ENCODE measurements around the gene SPSB2.

SPSB2 gene

GRCh38 chr12:6861391-6861790 is 11.7 kb downstream of the SPSB2 start:
- TF ChIP-seq, protein P1, sequence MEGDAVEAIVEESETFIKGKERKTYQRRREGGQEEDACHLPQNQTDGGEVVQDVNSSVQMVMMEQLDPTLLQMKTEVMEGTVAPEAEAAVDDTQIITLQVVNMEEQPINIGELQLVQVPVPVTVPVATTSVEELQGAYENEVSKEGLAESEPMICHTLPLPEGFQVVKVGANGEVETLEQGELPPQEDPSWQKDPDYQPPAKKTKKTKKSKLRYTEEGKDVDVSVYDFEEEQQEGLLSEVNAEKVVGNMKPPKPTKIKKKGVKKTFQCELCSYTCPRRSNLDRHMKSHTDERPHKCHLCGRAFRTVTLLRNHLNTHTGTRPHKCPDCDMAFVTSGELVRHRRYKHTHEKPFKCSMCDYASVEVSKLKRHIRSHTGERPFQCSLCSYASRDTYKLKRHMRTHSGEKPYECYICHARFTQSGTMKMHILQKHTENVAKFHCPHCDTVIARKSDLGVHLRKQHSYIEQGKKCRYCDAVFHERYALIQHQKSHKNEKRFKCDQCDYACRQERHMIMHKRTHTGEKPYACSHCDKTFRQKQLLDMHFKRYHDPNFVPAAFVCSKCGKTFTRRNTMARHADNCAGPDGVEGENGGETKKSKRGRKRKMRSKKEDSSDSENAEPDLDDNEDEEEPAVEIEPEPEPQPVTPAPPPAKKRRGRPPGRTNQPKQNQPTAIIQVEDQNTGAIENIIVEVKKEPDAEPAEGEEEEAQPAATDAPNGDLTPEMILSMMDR (IDR thresholded peaks at IDR 0.05; ENCODE audit: extremely low read depth, insufficient read depth, missing control alignments) = no peak
- no peak for DNase-seq (ENCODE audit: low spot score)
- in situ Hi-C loops (cut with MboI; ENCODE audit: low pct_unique_long_range_greater_than_20kb, low sequenced_read_pairs, unreplicated experiment) = no loop called here

- TF ChIP-seq, protein P1 (IDR thresholded peaks at IDR 0.05; ENCODE audit: extremely low read depth, insufficient read depth, missing control alignments) = no peak
- in situ Hi-C loops (cut with MboI; ENCODE audit: low pct_unique_long_range_greater_than_20kb, low sequenced_read_pairs, unreplicated experiment) = no loop called here
- DNase-seq (ENCODE audit: low spot score) = no peak
Measured at GRCh38 chr12:6860942-6861341, 12.2 kb downstream of the SPSB2 start.

GRCh38 chr12:6860116-6860515 is 13.0 kb downstream of the SPSB2 start:
- TF ChIP-seq, protein P1 (IDR thresholded peaks at IDR 0.05; ENCODE audit: extremely low read depth, insufficient read depth, missing control alignments) = no peak
- in situ Hi-C loops (cut with MboI; ENCODE audit: low pct_unique_long_range_greater_than_20kb, low sequenced_read_pairs, unreplicated experiment) = no loop called here
- no peak for DNase-seq (ENCODE audit: low spot score)

GRCh38 chr12:6858799-6859198 is 14.3 kb downstream of the SPSB2 start:
- in situ Hi-C loops (cut with MboI; ENCODE audit: low pct_unique_long_range_greater_than_20kb, low sequenced_read_pairs, unreplicated experiment) = no loop called here
- no peak for DNase-seq (ENCODE audit: low spot score)
- TF ChIP-seq, protein P1 (IDR thresholded peaks at IDR 0.05; ENCODE audit: extremely low read depth, insufficient read depth, missing control alignments) = no peak

DNA sequence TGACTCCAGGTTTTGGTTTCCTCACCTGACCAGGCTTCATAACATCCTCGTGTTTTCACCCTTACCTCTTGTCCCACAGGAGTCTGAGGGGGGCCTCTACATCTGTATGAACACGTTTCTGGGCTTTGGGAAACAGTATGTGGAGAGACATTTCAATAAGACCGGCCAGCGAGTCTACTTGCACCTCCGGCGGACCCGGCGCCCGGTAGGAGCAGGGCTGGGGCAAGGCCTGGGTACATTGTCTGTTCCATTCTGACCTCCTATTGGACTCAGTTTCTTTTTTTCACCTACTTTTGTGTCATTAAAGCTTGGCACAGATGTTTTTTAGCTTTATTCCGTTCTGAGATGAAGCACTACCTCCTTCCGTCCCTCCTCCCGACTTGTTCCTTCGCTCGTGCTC is 17.8 kb downstream of the SPSB2 start:
- TF ChIP-seq, protein P1 (IDR thresholded peaks at IDR 0.05; ENCODE audit: extremely low read depth, insufficient read depth, missing control alignments) = no peak
- in situ Hi-C loops (cut with MboI; ENCODE audit: low pct_unique_long_range_greater_than_20kb, low sequenced_read_pairs, unreplicated experiment) = no loop called here
- no peak for DNase-seq (ENCODE audit: low spot score)

DNA sequence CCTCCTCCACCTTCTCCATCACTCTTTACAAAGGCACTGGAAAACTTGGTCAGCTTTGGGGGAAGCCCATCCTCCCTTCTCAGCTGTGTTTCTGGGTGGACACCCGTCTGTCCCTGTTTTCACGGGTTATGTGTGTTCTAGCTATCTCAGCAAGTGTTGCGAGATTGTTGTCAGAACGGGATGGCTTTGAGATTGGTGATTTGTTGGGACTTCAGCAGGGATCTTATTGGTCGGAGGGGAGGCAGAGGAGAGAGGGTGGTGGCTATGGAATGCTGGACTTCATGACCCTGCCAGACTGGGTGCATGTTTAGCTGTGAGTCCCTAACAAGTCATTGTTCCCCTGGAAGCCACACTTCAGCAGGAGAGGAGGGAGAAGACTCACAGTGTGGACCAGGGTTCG is 19.1 kb downstream of the SPSB2 start:
- DNase-seq (ENCODE audit: low spot score) = no peak
- TF ChIP-seq, protein P1 (IDR thresholded peaks at IDR 0.05; ENCODE audit: extremely low read depth, insufficient read depth, missing control alignments) = no peak
- in situ Hi-C loops (cut with MboI; ENCODE audit: low pct_unique_long_range_greater_than_20kb, low sequenced_read_pairs, unreplicated experiment) = no loop called here

GRCh38 chr12:6853626-6854025 is 19.5 kb downstream of the SPSB2 start:
- in situ Hi-C loops (cut with MboI; ENCODE audit: low pct_unique_long_range_greater_than_20kb, low sequenced_read_pairs, unreplicated experiment) = no loop called here
- DNase-seq (ENCODE audit: low spot score) = no peak
- TF ChIP-seq, protein P1 (IDR thresholded peaks at IDR 0.05; ENCODE audit: extremely low read depth, insufficient read depth, missing control alignments) = no peak
